ENCODE measurements around the gene GLO1.

DNA sequence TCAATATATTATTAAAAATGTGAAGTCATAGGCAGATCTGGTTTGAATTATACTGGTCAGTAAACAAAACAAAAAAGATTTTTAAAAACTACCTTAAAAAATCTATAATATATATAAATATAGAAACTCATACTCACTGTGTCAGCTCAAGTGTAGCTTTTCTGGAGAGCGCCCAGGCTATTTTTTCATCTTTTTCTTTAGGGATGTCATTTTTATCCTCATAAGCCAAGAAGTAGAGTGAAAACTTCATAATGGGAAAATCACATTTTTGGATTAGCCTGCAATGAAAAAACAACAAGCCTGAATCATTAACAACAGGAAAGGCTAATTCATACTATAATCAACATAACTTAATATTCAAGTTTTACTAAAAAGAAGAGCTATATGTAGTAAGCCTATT is 18.7 kb downstream of the GLO1 start:
- no peak for TF ChIP-seq POLR2A (IDR thresholded peaks at IDR 0.05)
- TF ChIP-seq, protein P1, sequence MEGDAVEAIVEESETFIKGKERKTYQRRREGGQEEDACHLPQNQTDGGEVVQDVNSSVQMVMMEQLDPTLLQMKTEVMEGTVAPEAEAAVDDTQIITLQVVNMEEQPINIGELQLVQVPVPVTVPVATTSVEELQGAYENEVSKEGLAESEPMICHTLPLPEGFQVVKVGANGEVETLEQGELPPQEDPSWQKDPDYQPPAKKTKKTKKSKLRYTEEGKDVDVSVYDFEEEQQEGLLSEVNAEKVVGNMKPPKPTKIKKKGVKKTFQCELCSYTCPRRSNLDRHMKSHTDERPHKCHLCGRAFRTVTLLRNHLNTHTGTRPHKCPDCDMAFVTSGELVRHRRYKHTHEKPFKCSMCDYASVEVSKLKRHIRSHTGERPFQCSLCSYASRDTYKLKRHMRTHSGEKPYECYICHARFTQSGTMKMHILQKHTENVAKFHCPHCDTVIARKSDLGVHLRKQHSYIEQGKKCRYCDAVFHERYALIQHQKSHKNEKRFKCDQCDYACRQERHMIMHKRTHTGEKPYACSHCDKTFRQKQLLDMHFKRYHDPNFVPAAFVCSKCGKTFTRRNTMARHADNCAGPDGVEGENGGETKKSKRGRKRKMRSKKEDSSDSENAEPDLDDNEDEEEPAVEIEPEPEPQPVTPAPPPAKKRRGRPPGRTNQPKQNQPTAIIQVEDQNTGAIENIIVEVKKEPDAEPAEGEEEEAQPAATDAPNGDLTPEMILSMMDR (IDR thresholded peaks at IDR 0.05 in 4 of 5, conservative IDR thresholded peaks at IDR 0.05 in 1 of 5), result no peak
